ENCODE data around the gene GJB6. TPM values are rescaled to one million over a fixed set of nuclear protein-coding genes. Genes with fewer than 3 reads are reported as not detected.

GJB6 gene
- total and polyA plus RNA-seq, 4 donors, result 0.06 to 0.08 TPM; not detected in 2

DNA sequence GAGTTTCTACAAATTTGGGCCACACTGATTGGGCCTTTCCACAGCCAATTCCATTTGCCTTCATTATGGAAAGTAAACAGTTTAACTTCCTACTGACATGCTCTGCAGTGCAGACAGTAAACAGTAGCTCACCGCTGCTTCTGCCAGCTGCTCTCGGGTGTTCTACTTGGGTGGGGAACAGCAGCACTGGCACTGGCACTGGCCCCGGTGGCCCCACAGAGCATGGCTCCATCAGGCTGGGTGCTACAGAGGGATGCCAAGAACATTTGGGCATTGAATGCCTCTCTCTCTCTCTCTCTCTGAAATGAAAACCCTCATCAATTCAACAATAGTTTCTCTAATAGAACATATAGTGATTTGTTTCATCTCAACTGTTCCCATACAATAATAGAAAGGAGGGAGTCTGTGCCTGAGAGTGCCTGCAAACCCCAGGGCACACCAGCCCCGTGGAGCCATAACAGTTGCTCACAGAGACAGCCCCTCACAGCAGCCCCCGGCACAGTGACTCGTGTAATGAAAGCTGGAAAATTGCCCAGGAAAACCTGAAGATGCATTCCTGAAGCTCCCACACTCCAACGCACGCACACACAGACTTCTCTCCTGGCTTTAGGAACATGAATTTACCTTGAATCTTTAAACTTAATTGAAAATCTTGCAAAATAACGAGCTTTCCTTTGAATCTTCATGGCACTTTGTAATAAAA is 38.2 kb upstream of the GJB6 start:
- Histone ChIP-seq H3K4me3 (ENCODE audit: low read depth in 1 of 3, low read length in 3 of 3) (no peak overlapping the region), H3K36me3 (ENCODE audit: control insufficient read depth in 4 of 4, insufficient read depth in 3 of 4, low read depth in 1 of 4, low read length in 3 of 4) (no peaks in the 10 kb centered on the region), H3K27ac (ENCODE audit: low read depth in 1 of 2, low read length in 2 of 2) (no peak overlapping the region), H3K9me3 (ENCODE audit: control insufficient read depth in 4 of 4, low read length in 3 of 4) (no peaks in the 10 kb centered on the region), H3K4me1 (ENCODE audit: control insufficient read depth in 4 of 4, insufficient read depth in 4 of 4, low read length in 3 of 4) (no peaks in the 10 kb centered on the region), H3K27me3 (ENCODE audit: control insufficient read depth in 4 of 4, insufficient read depth in 4 of 4, low read length in 3 of 4) (no peaks in the 10 kb centered on the region), H3K9ac (ENCODE audit: low read depth in 1 of 2, low read length in 2 of 2) (no peak overlapping the region)
- no peak for DNase-seq (ENCODE audit: low spot score)
- WGBS, result 68% methylated on average over 9 of the region's 9 CpGs
- no peak for TF ChIP-seq JUND (IDR thresholded peaks at IDR 0.05)
- TF ChIP-seq HNF4G (IDR thresholded peaks at IDR 0.05), result no peak
- TF ChIP-seq MAX (IDR thresholded peaks at IDR 0.05), result no peak
- TF ChIP-seq, protein P1, sequence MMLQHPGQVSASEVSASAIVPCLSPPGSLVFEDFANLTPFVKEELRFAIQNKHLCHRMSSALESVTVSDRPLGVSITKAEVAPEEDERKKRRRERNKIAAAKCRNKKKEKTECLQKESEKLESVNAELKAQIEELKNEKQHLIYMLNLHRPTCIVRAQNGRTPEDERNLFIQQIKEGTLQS (IDR thresholded peaks at IDR 0.05), result no peak

GRCh38 chr13:20264271-20265018 is 32.3 kb upstream of the GJB6 start:
- Histone ChIP-seq H3K27me3 (ENCODE audit: control insufficient read depth in 4 of 4, insufficient read depth in 4 of 4, low read length in 3 of 4) (no peaks in the 10 kb centered on the region), H3K4me3 (ENCODE audit: low read depth in 1 of 3, low read length in 3 of 3) (no peak overlapping the region), H3K9me3 (ENCODE audit: control insufficient read depth in 4 of 4, low read length in 3 of 4) (no peaks in the 10 kb centered on the region), H3K9ac (ENCODE audit: low read depth in 1 of 2, low read length in 2 of 2) (no peak overlapping the region), H3K36me3 (ENCODE audit: control insufficient read depth in 4 of 4, insufficient read depth in 3 of 4, low read depth in 1 of 4, low read length in 3 of 4) (no peaks in the 10 kb centered on the region), H3K27ac (ENCODE audit: low read depth in 1 of 2, low read length in 2 of 2) (no peak overlapping the region), H3K4me1 (ENCODE audit: control insufficient read depth in 4 of 4, insufficient read depth in 4 of 4, low read length in 3 of 4) (no peaks in the 10 kb centered on the region)
- DNase-seq (ENCODE audit: low spot score), result no peak
- 79% methylated on average over 9 of the region's 9 CpGs for WGBS
- TF ChIP-seq, protein P2, sequence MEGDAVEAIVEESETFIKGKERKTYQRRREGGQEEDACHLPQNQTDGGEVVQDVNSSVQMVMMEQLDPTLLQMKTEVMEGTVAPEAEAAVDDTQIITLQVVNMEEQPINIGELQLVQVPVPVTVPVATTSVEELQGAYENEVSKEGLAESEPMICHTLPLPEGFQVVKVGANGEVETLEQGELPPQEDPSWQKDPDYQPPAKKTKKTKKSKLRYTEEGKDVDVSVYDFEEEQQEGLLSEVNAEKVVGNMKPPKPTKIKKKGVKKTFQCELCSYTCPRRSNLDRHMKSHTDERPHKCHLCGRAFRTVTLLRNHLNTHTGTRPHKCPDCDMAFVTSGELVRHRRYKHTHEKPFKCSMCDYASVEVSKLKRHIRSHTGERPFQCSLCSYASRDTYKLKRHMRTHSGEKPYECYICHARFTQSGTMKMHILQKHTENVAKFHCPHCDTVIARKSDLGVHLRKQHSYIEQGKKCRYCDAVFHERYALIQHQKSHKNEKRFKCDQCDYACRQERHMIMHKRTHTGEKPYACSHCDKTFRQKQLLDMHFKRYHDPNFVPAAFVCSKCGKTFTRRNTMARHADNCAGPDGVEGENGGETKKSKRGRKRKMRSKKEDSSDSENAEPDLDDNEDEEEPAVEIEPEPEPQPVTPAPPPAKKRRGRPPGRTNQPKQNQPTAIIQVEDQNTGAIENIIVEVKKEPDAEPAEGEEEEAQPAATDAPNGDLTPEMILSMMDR (IDR thresholded peaks at IDR 0.05; ENCODE audit: low read depth, low read length, missing input control), result no peak
- TF ChIP-seq NR2F2 (IDR thresholded peaks at IDR 0.05) (no peak), HNF4A (conservative IDR thresholded peaks at IDR 0.05) (no peak), EGR1 (IDR thresholded peaks at IDR 0.05; ENCODE audit: low read depth in 2 of 2) (no peak), YY1 (IDR thresholded peaks at IDR 0.05) (no peak), ZBTB33 (IDR thresholded peaks at IDR 0.05) (no peak), FOXA2 (IDR thresholded peaks at IDR 0.05) (no peak), TAF1 (conservative IDR thresholded peaks at IDR 0.05) (no peak), JUND (IDR thresholded peaks at IDR 0.05) (no peak)
- TF ChIP-seq, protein P1 (IDR thresholded peaks at IDR 0.05), result no peak
- TF ChIP-seq, protein P3, sequence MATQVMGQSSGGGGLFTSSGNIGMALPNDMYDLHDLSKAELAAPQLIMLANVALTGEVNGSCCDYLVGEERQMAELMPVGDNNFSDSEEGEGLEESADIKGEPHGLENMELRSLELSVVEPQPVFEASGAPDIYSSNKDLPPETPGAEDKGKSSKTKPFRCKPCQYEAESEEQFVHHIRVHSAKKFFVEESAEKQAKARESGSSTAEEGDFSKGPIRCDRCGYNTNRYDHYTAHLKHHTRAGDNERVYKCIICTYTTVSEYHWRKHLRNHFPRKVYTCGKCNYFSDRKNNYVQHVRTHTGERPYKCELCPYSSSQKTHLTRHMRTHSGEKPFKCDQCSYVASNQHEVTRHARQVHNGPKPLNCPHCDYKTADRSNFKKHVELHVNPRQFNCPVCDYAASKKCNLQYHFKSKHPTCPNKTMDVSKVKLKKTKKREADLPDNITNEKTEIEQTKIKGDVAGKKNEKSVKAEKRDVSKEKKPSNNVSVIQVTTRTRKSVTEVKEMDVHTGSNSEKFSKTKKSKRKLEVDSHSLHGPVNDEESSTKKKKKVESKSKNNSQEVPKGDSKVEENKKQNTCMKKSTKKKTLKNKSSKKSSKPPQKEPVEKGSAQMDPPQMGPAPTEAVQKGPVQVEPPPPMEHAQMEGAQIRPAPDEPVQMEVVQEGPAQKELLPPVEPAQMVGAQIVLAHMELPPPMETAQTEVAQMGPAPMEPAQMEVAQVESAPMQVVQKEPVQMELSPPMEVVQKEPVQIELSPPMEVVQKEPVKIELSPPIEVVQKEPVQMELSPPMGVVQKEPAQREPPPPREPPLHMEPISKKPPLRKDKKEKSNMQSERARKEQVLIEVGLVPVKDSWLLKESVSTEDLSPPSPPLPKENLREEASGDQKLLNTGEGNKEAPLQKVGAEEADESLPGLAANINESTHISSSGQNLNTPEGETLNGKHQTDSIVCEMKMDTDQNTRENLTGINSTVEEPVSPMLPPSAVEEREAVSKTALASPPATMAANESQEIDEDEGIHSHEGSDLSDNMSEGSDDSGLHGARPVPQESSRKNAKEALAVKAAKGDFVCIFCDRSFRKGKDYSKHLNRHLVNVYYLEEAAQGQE (IDR thresholded peaks at IDR 0.05), result no peak

Data from liver (tissue), 9 donors.